Stimulated activated naive CD4-positive, alpha-beta T cell (primary cell): ENCODE results near the gene UNC5C.

ENCODE experiments used
- DNase-seq, 6 experiments: peaks; one replicate each; lab custom pipeline; 2025; lab: John Stamatoyannopoulos, UW

Gene UNC5C

GRCh38 chr4:95394752-95395306, 153.9 kb downstream of the UNC5C start:
- DNase-seq: no peak

- DNase-seq: no peak
Measured at GRCh38 chr4:95393821-95394220, 155.0 kb downstream of the UNC5C start.

- DNase-seq: no peak
Measured at GRCh38 chr4:95388911-95389310, 159.9 kb downstream of the UNC5C start.

- no peak for DNase-seq
Measured at GRCh38 chr4:95387719-95388118, 161.1 kb downstream of the UNC5C start.

GRCh38 chr4:95386410-95386809, 162.4 kb downstream of the UNC5C start:
- DNase-seq: no peak

GRCh38 chr4:95381843-95382580, 166.8 kb downstream of the UNC5C start:
- no peak for DNase-seq

- no peak for DNase-seq
Measured at GRCh38 chr4:95379633-95380032, 169.1 kb downstream of the UNC5C start.

GRCh38 chr4:95377366-95377900, 171.3 kb downstream of the UNC5C start:
- no peak for DNase-seq

GRCh38 chr4:95371476-95372224, 177.1 kb downstream of the UNC5C start:
- DNase-seq: no peak

- DNase-seq: no peak
Measured at GRCh38 chr4:95367824-95368223, 180.9 kb downstream of the UNC5C start.

GRCh38 chr4:95363966-95364365, 184.8 kb downstream of the UNC5C start:
- no peak for DNase-seq

GRCh38 chr4:95363559-95363925, 185.2 kb downstream of the UNC5C start:
- DNase-seq: no peak

GRCh38 chr4:95362906-95363558, 185.7 kb downstream of the UNC5C start:
- DNase-seq: no peak

GRCh38 chr4:95362066-95362465, 186.7 kb downstream of the UNC5C start:
- no peak for DNase-seq

- DNase-seq: no peak
Measured at GRCh38 chr4:95361696-95361965, 187.1 kb downstream of the UNC5C start.

GRCh38 chr4:95360906-95361695, 187.7 kb downstream of the UNC5C start:
- no peak for DNase-seq

GRCh38 chr4:95360256-95360903, 188.4 kb downstream of the UNC5C start:
- no peak for DNase-seq

- DNase-seq: no peak
Measured at GRCh38 chr4:95358421-95358820, 190.4 kb downstream of the UNC5C start.

GRCh38 chr4:95355021-95355420, 193.8 kb downstream of the UNC5C start:
- no peak for DNase-seq

GRCh38 chr4:95348418-95348817, 200.4 kb downstream of the UNC5C start:
- no peak for DNase-seq

GRCh38 chr4:95343235-95343634, 205.5 kb downstream of the UNC5C start:
- no peak for DNase-seq
